Activated naive CD4-positive, alpha-beta T cell treated with anti-CD3 and anti-CD28 coated beads for 36 hours (primary cell): ENCODE results near the gene MTUS2. TPM values are rescaled to one million over a fixed set of nuclear protein-coding genes. Genes with fewer than 3 reads are reported as not detected.

Source experiments
- CTCF ChIA-PET: fragments of 350-600 bp; sonication (Branson Sonifier 250); formaldehyde crosslinking; loops from one replicate; lab custom pipeline; 2021; ENCODE audit warnings: antibody characterized with exemption; lab: Charles Lee
- DNase-seq: peaks from one replicate; pipeline ENCODE4 v3.0.0-alpha.2; 2020
- H3K27ac Mint-ChIP-seq: one replicate; pipeline ENCODE4 v1.8.0; 2021; ENCODE audit warnings: mild to moderate bottlenecking, mixed read lengths
- H3K27me3 Mint-ChIP-seq: one replicate; pipeline ENCODE4 v1.8.0; 2021; ENCODE audit warnings: low read depth, mixed read lengths
- H3K36me3 Mint-ChIP-seq: one replicate; pipeline ENCODE4 v1.8.0; 2021; ENCODE audit warnings: low read depth, mixed read lengths
- H3K4me1 Mint-ChIP-seq: one replicate; pipeline ENCODE4 v1.8.0; 2021; ENCODE audit warnings: low read depth, mixed read lengths
- H3K4me3 Mint-ChIP-seq: one replicate; pipeline ENCODE4 v1.8.0; 2021; ENCODE audit warnings: mild to moderate bottlenecking, moderate library complexity, mixed read lengths
- H3K9me3 Mint-ChIP-seq: one replicate; pipeline ENCODE4 v1.8.0; 2021; ENCODE audit warnings: mixed read lengths
- intact Hi-C: fragments of 100-400 bp; cut with micrococcal nuclease; formaldehyde crosslinking; loops from one replicate; pipeline ENCODE4 v1.15.1; 2023
- total RNA-seq, 2 experiments: library from RNA; stranded (reverse); gene quantifications; one replicate each; pipeline ENCODE4 v1.2.3, GENCODE V29; 2021

MTUS2 gene
- total RNA-seq, 2 experiments from 2014 or later, result not detected

DNA sequence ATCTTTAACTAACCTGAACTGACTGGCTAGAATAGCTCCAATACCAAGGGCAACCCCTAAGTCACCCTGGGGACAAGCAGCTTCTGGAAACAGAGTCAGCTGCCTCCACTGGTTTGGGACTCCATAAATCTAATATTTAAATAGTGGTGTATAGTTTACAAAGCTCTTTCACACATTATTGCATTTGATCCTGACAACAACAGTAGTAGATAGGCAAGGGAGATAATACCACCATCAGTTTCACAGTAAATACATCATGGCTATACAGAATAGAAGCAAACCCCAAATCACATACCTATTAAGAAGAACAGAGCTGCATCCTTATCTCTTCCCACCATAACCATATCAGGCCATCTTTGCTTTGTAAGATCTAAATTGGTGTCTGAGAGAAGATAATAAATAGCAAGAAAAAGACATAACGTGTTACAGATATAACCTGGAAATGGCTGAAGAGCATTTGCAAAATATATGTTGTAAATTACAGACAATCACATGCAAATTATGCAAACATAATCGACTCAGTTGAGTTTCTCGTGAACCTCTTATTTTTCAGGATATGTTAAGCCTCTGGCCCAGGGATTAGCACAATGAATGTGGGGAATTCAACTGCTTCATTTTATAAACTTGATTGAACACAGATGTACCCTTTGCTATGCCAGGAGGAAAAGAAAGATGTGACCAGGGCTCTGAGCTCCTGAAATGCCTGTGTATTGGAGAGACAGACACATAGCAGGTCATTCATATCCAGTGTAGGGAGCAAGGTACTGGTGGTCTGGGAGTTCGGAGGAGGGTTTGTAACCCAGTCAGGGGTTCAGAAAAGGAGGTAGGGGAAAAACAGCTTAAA lies 632.9 kb downstream of the MTUS2 start:
- Mint-ChIP-seq H3K9me3 (no peaks in the 10 kb centered on the region), H3K27ac (no peak overlapping the region), H3K4me3 (no peak overlapping the region), H3K4me1 (no peaks in the 10 kb centered on the region), H3K36me3 (no peaks in the 10 kb centered on the region), H3K27me3 (peaks cover 9% of the 10 kb centered on the region)
- CTCF ChIA-PET, result no interaction called here
- intact Hi-C loops, result no loop called here
- no peak for DNase-seq

DNA sequence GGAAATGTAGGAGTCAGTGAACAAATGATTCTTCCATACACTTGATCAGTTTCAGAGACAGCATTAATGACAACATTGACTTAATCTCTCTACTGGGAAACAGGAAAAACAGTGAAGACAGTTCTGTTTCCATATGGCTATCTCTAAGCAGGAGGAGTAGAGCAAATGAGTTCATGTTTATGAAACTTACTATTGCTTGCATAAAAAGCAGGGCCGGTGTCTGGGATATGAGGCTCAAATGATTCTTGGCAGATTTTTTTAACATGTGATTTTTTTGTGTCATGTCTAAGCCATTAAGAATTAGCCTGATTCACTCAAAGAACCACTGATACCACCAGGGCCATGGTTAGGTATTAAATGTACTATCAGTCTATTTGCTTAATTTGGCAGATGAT lies 633.5 kb downstream of the MTUS2 start:
- no peaks in the 10 kb centered on the region for H3K4me1 Mint-ChIP-seq
- CTCF ChIA-PET, result no interaction called here
- intact Hi-C loops, result no loop called here
- H3K36me3 Mint-ChIP-seq, result no peaks in the 10 kb centered on the region
- H3K27me3 Mint-ChIP-seq, result peaks cover 7% of the 10 kb centered on the region
- H3K9me3 Mint-ChIP-seq, result no peaks in the 10 kb centered on the region
- no peak overlapping the region for H3K4me3 Mint-ChIP-seq
- H3K27ac Mint-ChIP-seq, result no peak overlapping the region
- DNase-seq, result no peak

DNA sequence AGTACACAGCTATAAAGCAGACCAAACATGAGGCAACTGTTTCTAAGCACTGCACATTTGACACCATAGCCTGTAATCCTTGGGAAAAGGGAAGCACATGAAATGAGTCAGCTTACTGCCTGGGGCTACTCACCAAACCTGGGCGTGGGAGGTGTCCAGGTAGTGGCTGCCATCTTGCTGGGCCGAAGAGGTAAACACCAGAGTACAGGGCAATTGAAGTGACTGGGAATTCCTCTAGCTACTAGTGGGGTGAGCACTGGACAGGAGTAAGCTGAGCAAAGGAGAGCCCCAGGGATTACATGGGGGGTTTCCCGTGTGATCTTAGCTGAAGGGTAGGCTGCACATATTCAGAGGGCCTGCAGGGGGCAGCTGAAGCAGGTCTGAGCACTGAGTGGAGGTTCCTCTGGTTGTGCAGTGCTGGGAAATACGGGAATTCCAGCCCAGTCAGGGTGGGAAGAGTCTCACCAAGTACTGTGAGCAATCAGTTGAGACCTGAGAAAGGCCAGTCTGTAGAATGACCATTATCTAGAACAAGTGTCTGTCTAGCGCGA lies 634.9 kb downstream of the MTUS2 start:
- Mint-ChIP-seq H3K4me1 (no peaks in the 10 kb centered on the region), H3K36me3 (no peaks in the 10 kb centered on the region), H3K9me3 (no peaks in the 10 kb centered on the region), H3K4me3 (no peak overlapping the region), H3K27me3 (peaks cover 8% of the 10 kb centered on the region), H3K27ac (no peak overlapping the region)
- CTCF ChIA-PET, result interaction anchor here (0.7 to 2.1 kb wide), 2 partner anchors 19 to 350 kb away, joined by 3 to 15 read pairs; no protein-coding TSS in a partner anchor
- DNase-seq, result peak; percentile 6
- intact Hi-C loops, result no loop called here

GRCh38 chr13:29456419-29456818 lies 636.3 kb downstream of the MTUS2 start:
- Mint-ChIP-seq H3K27me3 (peaks cover 8% of the 10 kb centered on the region), H3K4me3 (no peak overlapping the region), H3K9me3 (no peaks in the 10 kb centered on the region), H3K4me1 (no peaks in the 10 kb centered on the region), H3K36me3 (no peaks in the 10 kb centered on the region), H3K27ac (no peak overlapping the region)
- intact Hi-C loops, result no loop called here
- DNase-seq, result no peak
- CTCF ChIA-PET, result interaction anchor here (2.1 kb wide), 1 partner anchor 18 kb away, joined by 15 read pairs; no protein-coding TSS in a partner anchor

GRCh38 chr13:29457299-29457698 lies 637.2 kb downstream of the MTUS2 start:
- no peak for DNase-seq
- Mint-ChIP-seq H3K9me3 (no peaks in the 10 kb centered on the region), H3K27me3 (peaks cover 8% of the 10 kb centered on the region), H3K4me3 (no peak overlapping the region), H3K36me3 (no peaks in the 10 kb centered on the region), H3K4me1 (no peaks in the 10 kb centered on the region), H3K27ac (no peak overlapping the region)
- intact Hi-C loops, result no loop called here
- CTCF ChIA-PET, result no interaction called here

DNA sequence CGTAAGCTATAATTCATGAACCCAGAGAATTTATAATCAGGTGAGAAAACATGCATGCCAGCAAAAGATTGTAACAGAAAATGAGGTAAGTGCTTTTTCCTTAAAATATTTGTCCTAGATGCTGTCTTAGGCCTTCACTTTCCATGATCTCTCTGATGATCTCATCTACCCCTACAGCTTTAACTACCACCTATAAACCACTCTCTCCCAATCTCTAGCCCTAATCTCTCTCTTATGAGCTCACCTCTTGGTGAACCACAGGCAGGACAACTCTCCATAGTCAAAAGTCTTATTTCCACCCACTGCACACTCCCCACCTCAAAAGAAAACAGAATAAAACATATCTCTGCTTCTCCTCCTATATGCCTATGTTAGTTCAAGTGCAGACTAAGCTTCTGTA lies 638.3 kb downstream of the MTUS2 start:
- H3K27me3 Mint-ChIP-seq, result peaks cover 4% of the 10 kb centered on the region
- no peak overlapping the region for H3K27ac Mint-ChIP-seq
- H3K4me3 Mint-ChIP-seq, result no peak overlapping the region
- H3K36me3 Mint-ChIP-seq, result no peaks in the 10 kb centered on the region
- CTCF ChIA-PET, result no interaction called here
- intact Hi-C loops, result no loop called here
- H3K9me3 Mint-ChIP-seq, result no peaks in the 10 kb centered on the region
- H3K4me1 Mint-ChIP-seq, result no peaks in the 10 kb centered on the region
- no peak for DNase-seq

DNA sequence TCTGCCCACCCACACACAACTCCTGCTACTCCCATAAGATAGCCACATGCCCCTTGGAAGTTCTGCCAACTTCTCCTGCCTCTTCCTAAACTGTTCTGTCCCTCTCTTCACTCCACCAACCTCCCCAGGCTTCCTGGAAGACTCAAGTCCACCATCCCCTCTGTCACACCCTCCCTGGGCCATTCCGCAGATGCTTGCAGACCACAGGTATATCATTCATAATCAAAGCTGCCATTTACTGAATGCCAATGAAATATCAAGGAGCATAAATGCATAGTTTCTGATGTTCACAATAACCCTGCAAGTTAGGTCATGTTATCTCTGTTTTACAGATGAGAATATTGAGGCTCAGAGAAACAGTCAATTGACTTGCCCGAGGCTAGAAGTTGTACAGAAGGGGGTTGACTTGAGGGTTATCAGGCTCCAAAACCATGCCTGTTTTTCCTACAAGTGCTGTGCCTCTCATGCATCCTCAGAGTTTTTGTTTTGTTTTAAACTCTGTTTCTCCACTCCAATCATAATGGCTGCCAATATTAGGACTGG lies 639.7 kb downstream of the MTUS2 start:
- DNase-seq, result no peak
- intact Hi-C loops, result no loop called here
- Mint-ChIP-seq H3K27ac (no peak overlapping the region), H3K27me3 (peaks cover 3% of the 10 kb centered on the region), H3K36me3 (no peaks in the 10 kb centered on the region), H3K4me3 (no peak overlapping the region), H3K9me3 (no peaks in the 10 kb centered on the region), H3K4me1 (no peaks in the 10 kb centered on the region)
- CTCF ChIA-PET, result no interaction called here

- intact Hi-C loops, result no loop called here
- Mint-ChIP-seq H3K27ac (no peak overlapping the region), H3K4me1 (no peaks in the 10 kb centered on the region), H3K9me3 (no peaks in the 10 kb centered on the region), H3K4me3 (no peak overlapping the region), H3K27me3 (peaks cover 3% of the 10 kb centered on the region), H3K36me3 (no peaks in the 10 kb centered on the region)
- CTCF ChIA-PET, result interaction anchor here (1.3 to 1.7 kb wide), 2 partner anchors 9 to 44 kb away, joined by 3 to 8 read pairs; no protein-coding TSS in a partner anchor
- DNase-seq, result no peak
These were observed 644.1 kb downstream of the MTUS2 start for GRCh38 chr13:29464105-29464679.

DNA sequence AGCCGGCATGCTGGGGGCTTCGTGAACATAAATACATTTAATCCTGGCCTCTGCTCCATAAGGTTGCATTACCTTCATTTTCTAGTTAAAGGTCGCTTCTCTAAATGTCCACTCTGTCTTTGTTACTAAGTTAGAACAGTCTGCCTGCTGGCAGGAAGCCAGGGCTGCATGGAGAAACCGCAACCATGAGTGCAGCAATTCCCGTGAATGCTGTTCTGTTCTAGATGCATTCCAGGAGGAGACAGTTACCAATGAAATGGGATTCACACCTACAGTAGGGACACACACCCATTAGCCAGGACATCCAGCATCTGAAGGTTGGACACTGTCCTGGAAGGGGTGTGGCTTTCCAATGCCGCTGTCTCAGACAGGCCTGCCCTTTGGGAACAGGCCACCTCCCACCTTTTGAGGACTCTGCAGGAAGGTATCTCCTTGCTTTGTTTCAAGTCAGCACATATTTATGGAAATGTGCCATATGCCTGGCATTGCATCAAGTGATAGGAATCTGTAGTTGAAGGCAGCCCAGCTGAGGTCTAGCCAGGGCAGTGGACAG lies 645.7 kb downstream of the MTUS2 start:
- no peak for DNase-seq
- CTCF ChIA-PET, result no interaction called here
- Mint-ChIP-seq H3K36me3 (no peaks in the 10 kb centered on the region), H3K4me3 (no peak overlapping the region), H3K27ac (no peak overlapping the region), H3K4me1 (no peaks in the 10 kb centered on the region), H3K27me3 (no peaks in the 10 kb centered on the region), H3K9me3 (no peaks in the 10 kb centered on the region)
- intact Hi-C loops, result no loop called here

GRCh38 chr13:29471551-29471950 lies 651.4 kb downstream of the MTUS2 start:
- Mint-ChIP-seq H3K4me3 (no peak overlapping the region), H3K9me3 (no peaks in the 10 kb centered on the region), H3K36me3 (no peaks in the 10 kb centered on the region), H3K27me3 (peaks cover 2% of the 10 kb centered on the region), H3K4me1 (no peaks in the 10 kb centered on the region), H3K27ac (no peak overlapping the region)
- CTCF ChIA-PET, result interaction anchor here (0.5 to 3.1 kb wide), 8 partner anchors 37 to 948 kb away, joined by 3 to 15 read pairs (median 4); no protein-coding TSS in a partner anchor
- intact Hi-C loops, result no loop called here
- DNase-seq, result no peak

DNA sequence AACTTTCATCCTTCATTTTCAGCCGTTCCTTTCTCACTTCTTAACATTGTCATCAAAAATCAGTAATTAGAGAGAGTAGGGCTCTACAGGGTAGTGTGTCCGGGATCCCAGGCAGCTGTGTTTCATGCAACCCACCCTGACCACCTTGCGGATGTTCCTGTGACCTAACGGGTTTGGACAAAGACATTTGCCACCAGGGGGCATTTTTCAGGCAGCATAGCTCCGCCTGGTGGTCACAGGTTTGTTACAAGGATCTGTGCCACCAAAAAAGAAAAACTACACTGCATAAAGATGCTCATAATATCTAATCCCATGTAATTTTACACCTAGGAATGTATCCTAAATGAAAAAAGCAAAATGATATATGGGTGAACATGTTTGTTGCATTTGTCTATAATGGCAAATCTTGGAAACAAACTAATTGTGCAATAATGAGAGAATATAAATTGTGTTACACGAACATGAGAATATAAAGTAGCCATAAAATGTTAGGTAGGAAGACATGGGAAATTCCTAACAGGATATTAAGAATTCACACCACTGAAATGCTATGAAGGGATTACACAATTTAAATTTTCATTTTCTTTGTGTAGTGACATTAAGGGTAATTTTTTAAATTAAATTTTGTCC lies 652.3 kb downstream of the MTUS2 start:
- CTCF ChIA-PET, result interaction anchor here (0.5 to 3.8 kb wide), 17 partner anchors 8 to 947 kb away, joined by 3 to 15 read pairs (median 4); no protein-coding TSS in a partner anchor
- peak; percentile 65 for DNase-seq
- peaks cover 2% of the 10 kb centered on the region for H3K27me3 Mint-ChIP-seq
- no peaks in the 10 kb centered on the region for H3K36me3 Mint-ChIP-seq
- H3K4me1 Mint-ChIP-seq, result no peaks in the 10 kb centered on the region
- H3K9me3 Mint-ChIP-seq, result no peaks in the 10 kb centered on the region
- no peak overlapping the region for H3K4me3 Mint-ChIP-seq
- no peak overlapping the region for H3K27ac Mint-ChIP-seq
- intact Hi-C loops, result loop anchor here (2.0 kb wide), 1 partner anchor 236 kb away; no protein-coding TSS in a partner anchor
